Transverse colon (tissue), 3 donors: ENCODE results near the gene SLC1A3.

Experiments
- EP300 ChIP-seq: sonication (generic); formaldehyde crosslinking; IDR thresholded peaks from one replicate; pipeline ENCODE4 v1.6.1; 2017; ENCODE audit warnings: antibody characterized with exemption, low read depth
- POLR2A ChIP-seq: fragments of 450-650 bp; IDR thresholded peaks from one replicate; pipeline ENCODE4 v1.6.1; 2016; ENCODE audit warnings: antibody characterized with exemption, mild to moderate bottlenecking, moderate library complexity
- TF ChIP-seq, protein P1 (sequence below), 5 experiments: fragments of 200-600 bp in 3 of 5; fragments of 450-650 bp in 2 of 5; sonication (generic) in 3 of 5; IDR thresholded peaks; 1 replicate in 2 of 5; 2 replicates in 3 of 5; pipeline ENCODE4 v1.5.1; 2016 to 2017; ENCODE audit warnings: antibody characterized with exemption in 5 of 5, inconsistent platforms in 3 of 5, mild to moderate bottlenecking in 2 of 5, moderate library complexity in 1 of 5

DNA sequence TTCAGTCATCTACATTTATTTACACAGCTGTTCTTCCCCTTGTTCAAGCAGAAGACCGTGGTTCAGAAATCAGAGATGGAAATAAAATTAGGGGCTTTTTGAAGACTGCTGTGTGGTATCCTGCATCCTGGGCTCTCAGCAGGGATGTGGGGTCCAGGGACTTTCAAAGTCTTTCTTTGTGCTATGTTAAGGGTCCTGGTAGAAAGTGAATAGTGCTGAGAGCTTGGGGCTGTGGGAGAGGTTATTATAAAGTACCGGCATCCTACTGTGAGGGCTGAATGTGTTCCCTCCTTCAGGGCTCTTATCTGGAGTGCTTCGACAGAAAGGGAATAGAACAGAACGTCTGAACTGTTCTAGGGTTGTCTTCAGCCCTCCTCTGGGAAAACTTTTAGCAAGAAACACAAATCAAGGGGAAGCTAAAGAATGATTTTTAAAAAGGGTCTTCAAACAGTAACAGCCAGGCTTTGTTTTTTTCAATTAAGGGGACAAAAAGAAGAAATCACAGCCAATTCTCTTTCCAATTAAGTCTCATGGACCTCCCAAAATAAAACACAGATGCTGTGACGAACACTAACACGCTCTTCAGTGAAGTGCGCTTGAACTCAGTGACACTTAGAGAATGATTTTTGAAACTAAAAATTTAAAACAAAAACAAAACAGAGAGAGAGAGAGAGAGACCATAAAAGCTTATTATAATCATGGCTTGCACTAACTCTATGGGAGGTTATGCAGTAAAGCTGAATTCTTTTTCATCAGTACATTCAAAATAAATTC is 15.7 kb upstream of the SLC1A3 start:
- TF ChIP-seq POLR2A, result no peak
- no peak for TF ChIP-seq EP300
- TF ChIP-seq, protein P1, sequence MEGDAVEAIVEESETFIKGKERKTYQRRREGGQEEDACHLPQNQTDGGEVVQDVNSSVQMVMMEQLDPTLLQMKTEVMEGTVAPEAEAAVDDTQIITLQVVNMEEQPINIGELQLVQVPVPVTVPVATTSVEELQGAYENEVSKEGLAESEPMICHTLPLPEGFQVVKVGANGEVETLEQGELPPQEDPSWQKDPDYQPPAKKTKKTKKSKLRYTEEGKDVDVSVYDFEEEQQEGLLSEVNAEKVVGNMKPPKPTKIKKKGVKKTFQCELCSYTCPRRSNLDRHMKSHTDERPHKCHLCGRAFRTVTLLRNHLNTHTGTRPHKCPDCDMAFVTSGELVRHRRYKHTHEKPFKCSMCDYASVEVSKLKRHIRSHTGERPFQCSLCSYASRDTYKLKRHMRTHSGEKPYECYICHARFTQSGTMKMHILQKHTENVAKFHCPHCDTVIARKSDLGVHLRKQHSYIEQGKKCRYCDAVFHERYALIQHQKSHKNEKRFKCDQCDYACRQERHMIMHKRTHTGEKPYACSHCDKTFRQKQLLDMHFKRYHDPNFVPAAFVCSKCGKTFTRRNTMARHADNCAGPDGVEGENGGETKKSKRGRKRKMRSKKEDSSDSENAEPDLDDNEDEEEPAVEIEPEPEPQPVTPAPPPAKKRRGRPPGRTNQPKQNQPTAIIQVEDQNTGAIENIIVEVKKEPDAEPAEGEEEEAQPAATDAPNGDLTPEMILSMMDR (IDR thresholded peaks at IDR 0.05), result no peak
